ENCODE measurements around the gene RGR. TPM values are rescaled to one million over a fixed set of nuclear protein-coding genes. Genes with fewer than 3 reads are reported as not detected.

RGR gene
- total and polyA plus RNA-seq, 2 donors (not counting 1 experiment from before 2014, with no cell fraction given) = not detected

DNA sequence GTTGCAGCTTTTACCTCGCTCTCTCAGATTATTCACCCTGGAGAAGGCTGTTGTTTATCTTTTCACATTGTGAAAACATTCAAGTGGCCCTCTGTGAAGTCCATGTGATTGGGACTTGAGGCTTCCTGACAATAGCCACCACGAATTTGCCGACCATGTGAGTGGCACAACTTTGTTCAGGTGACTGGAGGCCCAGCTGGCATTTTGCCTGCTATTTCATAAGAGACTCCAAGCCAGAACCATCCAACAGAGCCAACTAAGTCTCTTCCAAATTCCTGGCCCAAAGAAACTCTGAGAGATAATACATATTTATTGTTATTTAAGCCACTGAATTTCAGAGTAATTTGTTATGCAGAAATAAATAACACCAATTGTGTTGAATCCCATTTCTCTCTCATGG lies 45.4 kb downstream of the RGR start:
- no peaks in the 10 kb centered on the region for H3K79me2 ChIP-seq (ENCODE audit: control insufficient read depth, insufficient read depth, low read length)
- H2AFZ ChIP-seq (ENCODE audit: low read length) = no peak overlapping the region
- no peaks in the 10 kb centered on the region for H3K36me3 ChIP-seq (ENCODE audit: control insufficient read depth, insufficient read depth, low read length)
- no peak overlapping the region for H3K9ac ChIP-seq (ENCODE audit: insufficient read depth, low read length)
- H3K9me3 ChIP-seq (ENCODE audit: control insufficient read depth, insufficient read depth, low read depth, low read length) = no peaks in the 10 kb centered on the region
- H3K4me3 ChIP-seq (replicated peaks in 1 of 4; ENCODE audit: control extremely low read depth in 1 of 4, insufficient read depth in 1 of 4, low read depth in 3 of 4, low read length in 4 of 4) = no peak overlapping the region
- H3K4me1 ChIP-seq (ENCODE audit: control insufficient read depth, extremely low read depth, insufficient read depth, low read length) = no peaks in the 10 kb centered on the region
- no peak for DNase-seq (ENCODE audit: low read depth in 2 of 2)
- no peaks in the 10 kb centered on the region for H3K27me3 ChIP-seq (ENCODE audit: control insufficient read depth, insufficient read depth, low read length)
- no peak overlapping the region for H3K27ac ChIP-seq (ENCODE audit: insufficient read depth, low read length)
- H4K20me1 ChIP-seq (ENCODE audit: control insufficient read depth, extremely low read depth, insufficient read depth, low read length) = no peaks in the 10 kb centered on the region
- TF ChIP-seq CTCF (conservative IDR thresholded peaks at IDR 0.05 in 1 of 2, IDR thresholded peaks at IDR 0.05 in 1 of 2; ENCODE audit: low read depth in 1 of 2, low read length in 2 of 2) (no peak), EZH2 (IDR thresholded peaks at IDR 0.05; ENCODE audit: low read length, missing control alignments) (no peak)
- no peak overlapping the region for H3K4me2 ChIP-seq (ENCODE audit: extremely low read depth, insufficient read depth, low read length)

GRCh38 chr10:84291384-84291783 lies 46.5 kb downstream of the RGR start:
- H2AFZ ChIP-seq (ENCODE audit: low read length) = no peak overlapping the region
- H3K4me3 ChIP-seq (replicated peaks in 1 of 4; ENCODE audit: control extremely low read depth in 1 of 4, insufficient read depth in 1 of 4, low read depth in 3 of 4, low read length in 4 of 4) = no peak overlapping the region
- no peak overlapping the region for H3K9ac ChIP-seq (ENCODE audit: insufficient read depth, low read length)
- peaks cover 3% of the 10 kb centered on the region for H3K4me1 ChIP-seq (ENCODE audit: control insufficient read depth, extremely low read depth, insufficient read depth, low read length)
- no peak overlapping the region for H3K4me2 ChIP-seq (ENCODE audit: extremely low read depth, insufficient read depth, low read length)
- TF ChIP-seq CTCF (conservative IDR thresholded peaks at IDR 0.05 in 1 of 2, IDR thresholded peaks at IDR 0.05 in 1 of 2; ENCODE audit: low read depth in 1 of 2, low read length in 2 of 2) (no peak), EZH2 (IDR thresholded peaks at IDR 0.05; ENCODE audit: low read length, missing control alignments) (no peak)
- H4K20me1 ChIP-seq (ENCODE audit: control insufficient read depth, extremely low read depth, insufficient read depth, low read length) = no peaks in the 10 kb centered on the region
- H3K36me3 ChIP-seq (ENCODE audit: control insufficient read depth, insufficient read depth, low read length) = no peaks in the 10 kb centered on the region
- no peaks in the 10 kb centered on the region for H3K79me2 ChIP-seq (ENCODE audit: control insufficient read depth, insufficient read depth, low read length)
- peak; percentile 69 to 70 for DNase-seq (ENCODE audit: low read depth in 2 of 2)
- H3K27me3 ChIP-seq (ENCODE audit: control insufficient read depth, insufficient read depth, low read length) = no peaks in the 10 kb centered on the region
- H3K9me3 ChIP-seq (ENCODE audit: control insufficient read depth, insufficient read depth, low read depth, low read length) = no peaks in the 10 kb centered on the region
- no peak overlapping the region for H3K27ac ChIP-seq (ENCODE audit: insufficient read depth, low read length)

- no peaks in the 10 kb centered on the region for H3K27me3 ChIP-seq (ENCODE audit: control insufficient read depth, insufficient read depth, low read length)
- H3K4me1 ChIP-seq (ENCODE audit: control insufficient read depth, extremely low read depth, insufficient read depth, low read length) = peaks cover 3% of the 10 kb centered on the region
- no peaks in the 10 kb centered on the region for H4K20me1 ChIP-seq (ENCODE audit: control insufficient read depth, extremely low read depth, insufficient read depth, low read length)
- H3K4me3 ChIP-seq (replicated peaks in 1 of 4; ENCODE audit: control extremely low read depth in 1 of 4, insufficient read depth in 1 of 4, low read depth in 3 of 4, low read length in 4 of 4) = no peak overlapping the region
- no peak overlapping the region for H3K27ac ChIP-seq (ENCODE audit: insufficient read depth, low read length)
- no peak for DNase-seq (ENCODE audit: low read depth in 2 of 2)
- H3K4me2 ChIP-seq (ENCODE audit: extremely low read depth, insufficient read depth, low read length) = no peak overlapping the region
- H3K36me3 ChIP-seq (ENCODE audit: control insufficient read depth, insufficient read depth, low read length) = no peaks in the 10 kb centered on the region
- no peaks in the 10 kb centered on the region for H3K79me2 ChIP-seq (ENCODE audit: control insufficient read depth, insufficient read depth, low read length)
- no peak overlapping the region for H3K9ac ChIP-seq (ENCODE audit: insufficient read depth, low read length)
- H3K9me3 ChIP-seq (ENCODE audit: control insufficient read depth, insufficient read depth, low read depth, low read length) = no peaks in the 10 kb centered on the region
- no peak for TF ChIP-seq EZH2 (IDR thresholded peaks at IDR 0.05; ENCODE audit: low read length, missing control alignments)
- no peak for TF ChIP-seq CTCF (conservative IDR thresholded peaks at IDR 0.05 in 1 of 2, IDR thresholded peaks at IDR 0.05 in 1 of 2; ENCODE audit: low read depth in 1 of 2, low read length in 2 of 2)
- no peak overlapping the region for H2AFZ ChIP-seq (ENCODE audit: low read length)
These were observed 47.6 kb downstream of the RGR start for GRCh38 chr10:84292502-84292901.

All from fibroblast of lung (primary cell).